Osteoblast (primary cell): ENCODE measurements around the gene CPLANE1. TPM values are rescaled to one million over a fixed set of nuclear protein-coding genes. Genes with fewer than 3 reads are reported as not detected.

ENCODE experiments used
- DNase-seq: peaks from one replicate; pipeline ENCODE4 v3.0.0; 2011; ENCODE audit warnings: low spot score, mixed read lengths; ENCODE audit not compliant: insufficient read length; ENCODE audit errors: missing footprints
- H2AFZ ChIP-seq: 2 replicates; pipeline ENCODE4 v1.6.0; 2011; ENCODE audit warnings: mild to moderate bottlenecking, low read length
- H3K27ac ChIP-seq: 2 replicates; pipeline ENCODE4 v1.5.1; 2011; ENCODE audit warnings: mild to moderate bottlenecking, low read depth, low read length, moderate library complexity
- H3K27me3 ChIP-seq: 2 replicates; pipeline ENCODE4 v1.6.0; 2012; ENCODE audit warnings: mild to moderate bottlenecking, control low read depth, inconsistent platforms, low read length, moderate library complexity; ENCODE audit not compliant: insufficient read depth
- H3K36me3 ChIP-seq: 2 replicates; pipeline ENCODE4 v1.5.1; 2011; ENCODE audit warnings: mild to moderate bottlenecking, low read length, control low read depth, moderate library complexity; ENCODE audit not compliant: insufficient read depth
- H3K4me1 ChIP-seq: 2 replicates; pipeline ENCODE4 v1.5.1; 2011; ENCODE audit warnings: mild to moderate bottlenecking, low read length, control low read depth, moderate library complexity; ENCODE audit not compliant: insufficient read depth
- H3K4me2 ChIP-seq: 2 replicates; pipeline ENCODE4 v1.6.0; 2011; ENCODE audit warnings: mild to moderate bottlenecking, low read length; ENCODE audit not compliant: insufficient read depth
- H3K4me3 ChIP-seq: fragments of 200-600 bp; sonication (generic); 3 replicates; pipeline ENCODE4 v1.5.1; 2012; ENCODE audit warnings: mild to moderate bottlenecking, low read length, inconsistent platforms; ENCODE audit not compliant: insufficient read depth
- H3K79me2 ChIP-seq: 2 replicates; pipeline ENCODE4 v1.6.0; 2012; ENCODE audit warnings: mild to moderate bottlenecking, low read length, control low read depth, inconsistent platforms; ENCODE audit not compliant: insufficient read depth
- H3K9me3 ChIP-seq: 2 replicates; pipeline ENCODE4 v1.5.1; 2011; ENCODE audit warnings: low read depth, low read length, control low read depth
- H4K20me1 ChIP-seq: 2 replicates; pipeline ENCODE4 v1.6.0; 2012; ENCODE audit warnings: mild to moderate bottlenecking, low read length, control low read depth; ENCODE audit not compliant: insufficient read depth
- CTCF ChIP-seq: IDR thresholded peaks from 2 replicates; pipeline ENCODE4 v1.5.1; 2011; ENCODE audit warnings: mild to moderate bottlenecking, low read depth, low read length, moderate library complexity; ENCODE audit errors: extremely low read depth
- total RNA-seq: library from RNA; depleted of rRNA; stranded (reverse); fragments of >200 nt; gene quantifications from 2 replicates; pipeline ENCODE4 v1.2.3, GENCODE V29; 2012

Gene CPLANE1
- total RNA-seq, 1 donor: 52.1 TPM

- Histone ChIP-seq H3K79me2 (no peaks in the 10 kb centered on the region), H3K9me3 (no peaks in the 10 kb centered on the region), H3K27me3 (no peaks in the 10 kb centered on the region), H3K4me2 (no peak overlapping the region), H3K4me3 (no peak overlapping the region), H3K4me1 (no peaks in the 10 kb centered on the region), H3K27ac (no peak overlapping the region), H4K20me1 (no peaks in the 10 kb centered on the region), H3K36me3 (peaks cover 52% of the 10 kb centered on the region), H2AFZ (no peak overlapping the region)
- TF ChIP-seq CTCF: no peak
- DNase-seq: no peak
These were observed 31.2 kb downstream of the CPLANE1 start for GRCh38 chr5:37217976-37218375.

- H2AFZ ChIP-seq: no peak overlapping the region
- no peak for DNase-seq
- H3K27me3 ChIP-seq: no peaks in the 10 kb centered on the region
- no peaks in the 10 kb centered on the region for H3K79me2 ChIP-seq
- H3K36me3 ChIP-seq: peaks cover 42% of the 10 kb centered on the region
- TF ChIP-seq CTCF: no peak
- no peaks in the 10 kb centered on the region for H4K20me1 ChIP-seq
- H3K4me2 ChIP-seq: no peak overlapping the region
- no peak overlapping the region for H3K27ac ChIP-seq
- no peaks in the 10 kb centered on the region for H3K4me1 ChIP-seq
- H3K9me3 ChIP-seq: no peaks in the 10 kb centered on the region
- H3K4me3 ChIP-seq: no peak overlapping the region
These were observed 34.6 kb downstream of the CPLANE1 start for GRCh38 chr5:37214550-37214949.

GRCh38 chr5:37212096-37212495 is 37.1 kb downstream of the CPLANE1 start:
- Histone ChIP-seq H2AFZ (no peak overlapping the region), H3K9me3 (no peaks in the 10 kb centered on the region), H3K79me2 (no peaks in the 10 kb centered on the region), H3K4me3 (no peak overlapping the region), H3K36me3 (peaks cover 30% of the 10 kb centered on the region), H3K27ac (no peak overlapping the region), H3K4me1 (no peaks in the 10 kb centered on the region), H3K27me3 (no peaks in the 10 kb centered on the region), H4K20me1 (no peaks in the 10 kb centered on the region), H3K4me2 (no peak overlapping the region)
- TF ChIP-seq CTCF: no peak
- no peak for DNase-seq

- no peak for DNase-seq
- Histone ChIP-seq H3K9me3 (no peaks in the 10 kb centered on the region), H3K4me2 (no peak overlapping the region), H2AFZ (no peak overlapping the region), H3K27me3 (no peaks in the 10 kb centered on the region), H3K4me3 (no peak overlapping the region), H3K27ac (no peak overlapping the region), H4K20me1 (no peaks in the 10 kb centered on the region), H3K36me3 (peaks cover 30% of the 10 kb centered on the region), H3K79me2 (no peaks in the 10 kb centered on the region), H3K4me1 (no peaks in the 10 kb centered on the region)
- TF ChIP-seq CTCF: no peak
These were observed 37.5 kb downstream of the CPLANE1 start for GRCh38 chr5:37211661-37212060.
